VCaP (cell line): ENCODE results near the gene UBE2E2.

Experiments
- H3K27ac ChIP-seq: fragments of 450-650 bp; 2 replicates; pipeline ENCODE4 v1.5.1; 2017
- CTCF ChIP-seq: fragments of 450-650 bp; conservative IDR thresholded peaks from 2 replicates; pipeline ENCODE4 v1.5.1; 2017; ENCODE audit warnings: mild to moderate bottlenecking, moderate library complexity

The UBE2E2 gene

DNA sequence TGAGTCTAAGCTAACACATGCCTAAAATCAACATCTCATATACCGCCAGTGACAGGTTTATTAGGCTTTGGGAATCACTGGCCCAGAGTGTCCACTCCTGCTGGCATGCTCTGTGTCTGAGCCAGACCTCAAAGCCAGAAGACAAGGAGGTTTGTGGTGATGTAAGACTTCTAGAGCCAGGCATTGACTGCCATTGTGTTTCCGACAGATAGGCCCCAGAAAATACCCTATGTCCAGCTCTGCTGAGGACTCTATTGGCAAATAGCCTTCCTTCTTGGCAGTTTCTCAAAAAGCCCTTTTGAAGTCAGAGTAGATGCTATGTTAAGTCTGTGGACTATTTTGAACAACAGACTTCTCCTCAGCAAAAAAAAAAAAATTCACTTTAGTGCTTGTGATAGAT lies 420.7 kb downstream of the UBE2E2 start:
- no peak overlapping the region for H3K27ac ChIP-seq
- no peak for TF ChIP-seq CTCF

DNA sequence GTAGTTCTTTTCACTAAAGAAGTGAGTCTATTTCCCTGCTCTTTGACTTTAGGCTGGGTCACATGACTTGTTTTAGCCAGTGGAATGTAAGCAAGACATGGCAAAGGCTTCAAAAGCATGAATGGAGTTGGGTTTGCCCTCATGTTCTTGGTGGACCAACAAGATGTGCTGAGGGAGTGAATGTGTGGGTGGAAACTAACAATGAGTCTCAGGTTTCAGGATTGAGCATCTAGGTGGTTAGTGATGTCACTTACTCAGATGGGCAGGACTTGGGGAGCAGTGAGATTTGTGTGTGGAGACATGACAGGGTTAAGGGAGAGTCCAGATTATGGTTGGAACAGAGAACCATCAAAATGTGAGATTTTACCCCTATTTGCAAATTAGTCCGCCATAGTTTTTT lies 421.2 kb downstream of the UBE2E2 start:
- TF ChIP-seq CTCF, result no peak

GRCh38 chr3:23626442-23626841 lies 423.3 kb downstream of the UBE2E2 start:
- TF ChIP-seq CTCF, result no peak
- H3K27ac ChIP-seq, result no peak overlapping the region

More for the DNA sequence above, 421.2 kb downstream of the UBE2E2 start:
- no peak overlapping the region for H3K27ac ChIP-seq

GRCh38 chr3:23629181-23629894 lies 426.2 kb downstream of the UBE2E2 start:
- peak overlapping the region; percentile 34; the same call in 1 of the 2 replicates for H3K27ac ChIP-seq
- no peak for TF ChIP-seq CTCF

DNA sequence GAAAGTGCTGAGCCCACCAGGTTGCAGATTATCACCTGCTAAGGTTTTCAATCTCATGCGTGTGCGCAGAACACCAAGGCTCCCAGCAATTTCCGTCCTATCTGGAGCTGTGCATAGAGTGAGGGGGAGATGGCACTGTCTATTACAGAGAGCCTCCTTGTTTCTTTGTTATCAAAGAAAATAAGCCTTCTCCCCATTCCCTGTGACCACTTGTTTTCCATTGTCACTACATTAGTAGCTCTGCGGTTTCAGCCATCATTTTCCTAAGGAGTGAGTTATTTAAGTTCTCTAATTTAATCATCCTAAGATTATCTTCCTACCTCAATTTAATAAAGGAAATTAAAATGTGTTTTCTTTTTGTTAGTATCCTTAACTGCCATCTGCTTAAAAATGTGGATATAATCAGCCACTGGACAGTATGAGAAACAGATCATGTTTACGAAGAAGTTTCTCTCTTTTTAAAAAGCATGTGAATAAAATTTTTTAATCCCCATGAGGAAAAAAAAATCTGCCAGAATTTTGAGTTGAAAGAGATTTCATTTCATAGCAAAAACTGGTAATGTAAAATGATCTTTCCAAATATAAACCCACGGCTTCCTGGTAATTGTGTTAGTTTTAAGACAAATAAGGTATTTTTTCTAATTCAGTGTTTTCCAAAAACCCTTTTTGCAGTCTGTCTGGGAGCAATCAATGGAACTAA lies 430.3 kb downstream of the UBE2E2 start:
- H3K27ac ChIP-seq, result no peak overlapping the region
- TF ChIP-seq CTCF, result no peak

GRCh38 chr3:23637339-23637738 lies 434.2 kb downstream of the UBE2E2 start:
- no peak overlapping the region for H3K27ac ChIP-seq
- TF ChIP-seq CTCF, result no peak

DNA sequence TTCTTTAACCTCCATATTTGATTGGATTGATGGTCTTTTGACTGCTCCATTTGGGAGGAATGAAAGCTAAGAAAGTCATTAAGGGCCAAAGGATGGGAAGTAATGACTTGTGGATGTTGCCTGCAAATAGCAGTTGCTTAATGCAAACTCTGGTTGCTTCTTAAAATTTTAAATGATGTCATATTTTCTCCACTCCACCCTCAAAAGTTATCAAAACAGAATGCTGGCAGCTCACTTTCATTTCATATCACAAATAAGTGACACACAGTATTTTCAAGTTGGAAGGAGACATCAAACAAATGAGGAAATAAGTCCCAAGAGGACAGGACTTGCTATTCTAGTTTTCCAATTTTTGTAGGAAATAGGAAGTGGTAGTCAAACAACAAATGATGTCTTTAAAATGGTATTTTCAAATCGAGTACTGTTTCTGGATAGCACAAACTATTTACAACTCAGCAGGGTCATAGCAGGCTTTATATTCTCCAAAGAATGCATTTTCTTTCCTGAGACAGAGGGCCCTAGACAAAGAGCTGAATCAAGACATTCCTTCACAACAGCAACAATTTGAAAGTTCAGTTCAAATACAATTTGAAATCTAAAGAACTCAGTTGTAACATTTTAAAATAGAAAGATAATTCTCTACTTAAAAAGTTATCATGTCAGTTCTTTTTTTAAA lies 437.5 kb downstream of the UBE2E2 start:
- peak overlapping the region; percentile 71 for H3K27ac ChIP-seq
- no peak for TF ChIP-seq CTCF
